BE2C (cell line): ENCODE measurements around the gene SEL1L3.

Source experiments
- DNase-seq: peaks from one replicate; pipeline ENCODE4 v3.0.0-alpha.2; 2020
- H3K27me3 ChIP-seq: fragments of 250-450 bp; sonication (Bioruptor Pico); 2 replicates; pipeline ENCODE4 v1.5.1; 2020; ENCODE audit warnings: mild to moderate bottlenecking
- H3K36me3 ChIP-seq: fragments of 250-450 bp; sonication (Bioruptor Pico); 2 replicates; pipeline ENCODE4 v1.5.1; 2020; ENCODE audit warnings: mild to moderate bottlenecking
- H3K4me1 ChIP-seq: fragments of 250-450 bp; sonication (Bioruptor Pico); 2 replicates; pipeline ENCODE4 v1.5.1; 2020
- H3K4me3 ChIP-seq: 2 replicates; pipeline ENCODE4 v1.5.1; 2011; ENCODE audit warnings: low read depth, low read length
- H3K9me3 ChIP-seq: fragments of 250-450 bp; sonication (Bioruptor Pico); 2 replicates; pipeline ENCODE4 v1.5.1; 2020
- TF ChIP-seq, protein P1 (sequence below): IDR thresholded peaks from 2 replicates; pipeline ENCODE4 v1.5.1; 2012; ENCODE audit warnings: mild to moderate bottlenecking, low read depth, low read length

SEL1L3 gene

DNA sequence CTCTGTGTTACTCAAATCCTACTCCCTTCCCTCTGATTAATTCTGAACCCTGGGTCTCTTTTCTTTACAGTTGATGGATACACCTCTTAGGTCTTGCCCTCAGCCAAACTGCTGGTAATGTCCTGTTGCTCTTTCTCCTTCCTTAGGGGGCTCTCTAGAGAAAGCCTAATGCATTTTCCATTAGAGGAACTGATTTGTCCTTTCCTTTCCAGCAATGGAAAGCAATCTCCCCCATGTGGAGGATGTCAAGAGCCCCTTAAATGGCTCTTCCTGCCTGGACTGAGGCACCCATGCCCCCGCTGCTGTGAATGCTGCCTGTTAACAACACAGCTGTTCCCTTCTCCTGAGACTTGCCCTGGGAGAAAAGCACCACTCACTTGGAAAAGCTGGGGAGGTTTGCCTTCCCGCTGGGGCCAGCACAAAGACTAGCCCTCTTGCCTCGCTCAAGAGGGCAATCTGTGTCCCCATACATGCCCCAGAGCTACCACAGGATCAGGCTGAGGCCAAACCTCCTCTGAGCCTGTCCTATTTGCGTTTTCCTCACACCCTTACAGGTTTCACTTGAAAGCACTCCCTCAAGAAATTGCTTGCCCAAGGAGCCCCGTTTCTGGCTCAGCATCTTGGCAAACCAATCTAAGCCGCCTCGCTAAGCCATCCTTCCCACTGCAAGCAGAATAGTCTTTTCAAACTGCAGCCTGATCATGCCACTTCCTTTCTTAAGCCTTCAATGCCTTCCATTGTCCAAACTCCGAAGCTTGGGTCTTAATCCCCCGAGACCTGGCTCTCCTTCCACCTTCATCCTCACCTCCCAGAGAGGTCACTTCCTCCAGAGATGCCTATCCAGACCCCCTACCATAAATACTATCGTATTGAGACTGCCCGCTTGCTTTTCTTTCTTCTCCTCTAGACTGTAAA lies 28.0 kb upstream of the SEL1L3 start:
- TF ChIP-seq, protein P1, sequence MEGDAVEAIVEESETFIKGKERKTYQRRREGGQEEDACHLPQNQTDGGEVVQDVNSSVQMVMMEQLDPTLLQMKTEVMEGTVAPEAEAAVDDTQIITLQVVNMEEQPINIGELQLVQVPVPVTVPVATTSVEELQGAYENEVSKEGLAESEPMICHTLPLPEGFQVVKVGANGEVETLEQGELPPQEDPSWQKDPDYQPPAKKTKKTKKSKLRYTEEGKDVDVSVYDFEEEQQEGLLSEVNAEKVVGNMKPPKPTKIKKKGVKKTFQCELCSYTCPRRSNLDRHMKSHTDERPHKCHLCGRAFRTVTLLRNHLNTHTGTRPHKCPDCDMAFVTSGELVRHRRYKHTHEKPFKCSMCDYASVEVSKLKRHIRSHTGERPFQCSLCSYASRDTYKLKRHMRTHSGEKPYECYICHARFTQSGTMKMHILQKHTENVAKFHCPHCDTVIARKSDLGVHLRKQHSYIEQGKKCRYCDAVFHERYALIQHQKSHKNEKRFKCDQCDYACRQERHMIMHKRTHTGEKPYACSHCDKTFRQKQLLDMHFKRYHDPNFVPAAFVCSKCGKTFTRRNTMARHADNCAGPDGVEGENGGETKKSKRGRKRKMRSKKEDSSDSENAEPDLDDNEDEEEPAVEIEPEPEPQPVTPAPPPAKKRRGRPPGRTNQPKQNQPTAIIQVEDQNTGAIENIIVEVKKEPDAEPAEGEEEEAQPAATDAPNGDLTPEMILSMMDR = no peak
- Histone ChIP-seq H3K36me3 (no peaks in the 10 kb centered on the region), H3K4me3 (no peak overlapping the region), H3K4me1 (peaks cover 3% of the 10 kb centered on the region; the same call in 1 of the 2 replicates), H3K9me3 (no peaks in the 10 kb centered on the region; the same call in 1 of the 2 replicates), H3K27me3 (no peaks in the 10 kb centered on the region)
- no peak for DNase-seq

DNA sequence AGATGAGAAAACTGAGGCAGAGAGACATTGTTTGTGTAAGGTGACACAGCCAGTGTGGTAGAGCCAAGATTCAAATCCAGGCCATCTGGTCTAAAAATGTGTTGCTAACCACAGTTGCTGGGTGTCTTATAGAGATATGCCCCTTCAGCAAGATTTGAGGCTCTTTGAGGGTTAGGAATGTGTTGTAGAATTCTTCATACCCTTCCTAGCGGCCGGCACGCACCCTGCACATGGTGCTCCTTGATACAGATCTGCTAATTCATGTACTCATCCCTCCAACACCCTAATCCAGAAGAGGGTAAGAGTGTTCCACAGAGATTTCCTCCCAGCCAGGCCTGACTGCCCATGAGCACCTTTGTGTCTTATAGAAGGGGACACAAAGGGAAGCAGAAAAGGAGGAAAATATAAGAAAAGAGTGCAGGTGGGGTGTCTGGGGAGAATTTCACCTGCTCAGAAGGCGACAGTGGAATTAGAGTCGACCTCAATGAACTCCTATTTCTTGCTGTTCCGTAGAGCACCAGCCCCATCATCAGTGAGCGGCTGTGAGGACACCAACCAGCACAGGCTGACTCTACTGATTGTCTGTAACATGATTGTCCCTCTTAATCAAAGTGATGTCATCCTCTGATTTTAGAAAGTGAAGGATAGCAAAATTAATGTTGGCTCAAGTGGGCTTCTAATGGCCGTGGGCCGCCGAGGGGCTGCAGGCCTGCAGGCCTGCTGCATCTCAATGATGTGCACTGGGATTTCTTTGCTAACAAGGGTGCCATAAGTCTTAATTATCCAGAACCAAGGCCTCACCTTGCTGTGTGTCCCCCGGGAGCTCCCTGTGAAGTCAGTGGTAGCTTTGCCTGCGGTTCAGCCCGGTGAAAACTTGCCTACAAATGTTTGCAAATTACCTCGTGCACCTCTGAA lies 27.1 kb upstream of the SEL1L3 start:
- Histone ChIP-seq H3K4me3 (no peak overlapping the region), H3K36me3 (no peaks in the 10 kb centered on the region), H3K27me3 (no peaks in the 10 kb centered on the region), H3K4me1 (peaks cover 3% of the 10 kb centered on the region; the same call in 1 of the 2 replicates), H3K9me3 (no peaks in the 10 kb centered on the region)
- TF ChIP-seq, protein P1 = no peak
- no peak for DNase-seq

DNA sequence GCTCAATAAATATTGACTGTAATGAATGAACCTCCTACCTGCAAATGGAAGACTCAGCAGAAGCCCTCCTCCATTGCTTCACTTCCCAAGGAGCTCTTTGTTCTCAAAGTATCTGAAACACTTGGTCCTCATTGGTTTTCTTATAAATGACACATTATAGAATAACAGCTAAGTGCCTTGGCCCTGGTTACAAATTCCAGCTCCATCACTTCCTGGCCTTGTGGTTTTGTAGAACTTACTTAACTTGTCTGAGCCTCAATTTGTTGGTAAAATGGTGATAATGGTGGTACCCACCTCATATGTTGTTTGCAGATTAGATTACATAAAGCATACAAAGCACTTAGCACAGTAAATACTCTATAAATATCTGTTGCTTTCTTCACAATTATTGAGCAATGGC lies 26.0 kb upstream of the SEL1L3 start:
- H3K4me1 ChIP-seq = peaks cover 3% of the 10 kb centered on the region; the same call in 1 of the 2 replicates
- H3K4me3 ChIP-seq = no peak overlapping the region
- no peaks in the 10 kb centered on the region for H3K27me3 ChIP-seq
- TF ChIP-seq, protein P1 = no peak
- H3K36me3 ChIP-seq = no peaks in the 10 kb centered on the region
- no peaks in the 10 kb centered on the region for H3K9me3 ChIP-seq
- DNase-seq = no peak

DNA sequence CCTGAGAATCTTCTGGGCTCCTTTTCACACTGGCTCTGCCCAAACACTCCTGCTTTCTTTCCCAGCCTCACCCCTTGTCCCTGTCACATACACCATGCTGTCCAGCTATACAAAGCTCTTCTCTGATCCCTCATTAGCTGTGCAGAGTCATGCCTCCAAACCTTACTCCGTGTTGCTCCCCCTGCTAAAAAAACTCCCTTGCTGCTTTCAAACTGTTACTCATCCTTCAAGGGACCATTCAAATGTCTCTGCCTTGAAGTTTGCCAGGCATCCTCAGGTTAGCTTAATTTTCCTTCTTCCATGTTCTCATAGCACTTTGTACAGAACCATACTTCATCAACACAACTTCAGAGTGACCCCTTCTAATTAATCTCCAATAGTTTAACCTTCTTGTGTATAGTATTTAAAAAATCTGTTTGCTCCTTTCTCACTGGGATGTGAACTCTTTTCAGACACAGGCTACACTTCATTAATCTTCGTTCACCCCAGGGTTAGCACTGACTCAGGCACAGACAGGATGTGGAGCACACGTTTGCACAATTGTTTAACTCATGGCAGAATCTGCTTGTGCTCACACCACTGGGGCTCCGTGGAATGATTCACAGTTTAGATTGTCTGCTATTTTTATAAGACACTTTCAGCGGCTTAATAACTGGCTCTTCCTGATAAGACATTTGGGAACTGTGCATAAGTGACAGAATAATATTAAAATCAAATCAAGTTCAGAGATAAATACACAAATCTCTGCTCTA lies 21.4 kb upstream of the SEL1L3 start:
- DNase-seq = no peak
- Histone ChIP-seq H3K27me3 (no peaks in the 10 kb centered on the region), H3K36me3 (no peaks in the 10 kb centered on the region), H3K4me1 (no peaks in the 10 kb centered on the region), H3K4me3 (no peak overlapping the region), H3K9me3 (no peaks in the 10 kb centered on the region)
- TF ChIP-seq, protein P1 = no peak

DNA sequence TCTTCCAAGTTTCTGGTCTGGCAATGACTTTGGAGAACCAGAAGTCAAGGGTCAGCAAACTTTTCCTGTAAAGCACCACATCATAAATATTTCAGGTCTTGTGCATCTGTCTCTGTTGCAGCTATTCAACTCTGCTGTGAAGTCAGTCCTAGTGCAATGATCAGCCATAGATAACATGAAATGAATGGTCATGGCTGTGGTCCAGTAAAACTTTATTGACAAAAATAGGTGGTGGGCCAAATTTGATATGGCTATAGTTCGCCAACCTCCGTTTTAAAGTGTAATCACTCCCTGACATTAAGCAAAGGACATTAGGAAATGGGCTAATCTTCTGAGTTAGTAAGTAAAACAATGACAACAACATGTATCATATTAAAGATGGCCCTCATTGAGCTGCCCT lies 20.8 kb upstream of the SEL1L3 start:
- Histone ChIP-seq H3K4me1 (no peaks in the 10 kb centered on the region), H3K36me3 (no peaks in the 10 kb centered on the region), H3K4me3 (no peak overlapping the region), H3K9me3 (no peaks in the 10 kb centered on the region), H3K27me3 (no peaks in the 10 kb centered on the region)
- DNase-seq = no peak
- TF ChIP-seq, protein P1 = no peak
